Measurements from ENCODE around the gene IL15RA. TPM values are rescaled to one million over a fixed set of nuclear protein-coding genes. Genes with fewer than 3 reads are reported as not detected.

IL15RA gene
- total RNA-seq = 10 to 100 TPM; 13.1 to 17.6 (median 15.6) TPM

DNA sequence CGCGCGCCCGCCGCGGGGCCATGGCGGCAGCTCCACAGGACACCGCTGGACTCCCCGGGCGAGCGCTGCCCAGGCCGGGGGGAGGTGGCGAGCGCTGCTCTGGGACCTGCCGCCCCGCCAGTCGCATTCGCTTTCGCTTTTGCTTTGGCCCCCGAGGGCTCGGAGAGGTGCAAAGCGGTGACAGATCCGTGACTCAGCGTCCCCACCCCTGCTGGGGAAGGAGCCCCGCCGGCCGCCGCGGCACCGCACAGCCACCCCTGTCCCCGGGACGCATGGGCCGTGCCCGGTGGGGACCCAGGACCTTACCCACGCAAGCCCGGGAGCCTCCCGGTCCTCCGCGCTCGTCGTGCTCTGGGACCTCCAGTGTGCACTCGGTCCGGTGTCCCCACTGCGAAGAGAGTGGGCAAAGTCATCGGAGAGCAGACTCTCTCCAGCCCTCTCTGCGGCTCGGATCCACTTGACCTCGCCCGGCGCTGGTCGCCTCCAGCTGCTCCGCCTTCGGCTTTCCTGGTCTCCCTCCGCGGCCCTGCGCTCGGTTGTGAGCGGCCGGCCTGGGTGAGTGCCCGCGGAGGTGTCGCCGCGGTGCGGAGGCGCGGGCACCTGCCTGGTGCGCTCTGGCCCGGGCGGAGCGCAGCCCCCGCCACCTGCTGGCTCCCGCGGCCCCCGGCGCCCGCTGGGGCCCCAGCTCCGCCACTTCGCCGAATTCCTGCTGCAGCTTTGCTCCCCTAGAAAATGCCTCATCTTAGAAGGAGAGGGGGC lies at the start of gene IL15RA:
IL15RA (minus strand) TSS at position 73 of the 759 bp plus-strand sequence; CDS start at position 22, 51 bp downstream.
- Histone ChIP-seq H3K4me1 (peaks cover 7 to 19% of the 10 kb centered on the region in 2 donors), H3K4me3 (peak within 1 kb of the TSS; percentile 84 to 96 (median 87)), H3K9me3 (no peaks in the 10 kb centered on the region), H3K27me3 (no peaks in the 10 kb centered on the region), H3K27ac (peak within 1 kb of the TSS; percentile 91 to 97 (median 93)), H3K36me3 (no peaks in the 10 kb centered on the region)
- ATAC-seq = peak; percentile 75 to 77
- TF ChIP-seq CTCF (IDR thresholded peaks at IDR 0.05 in 4 of 5, conservative IDR thresholded peaks at IDR 0.05 in 1 of 5) (peak in 4 of 5 experiments; percentile 12 to 54 (median 31)), POLR2A (IDR thresholded peaks at IDR 0.05) (peak; percentile 57 to 58)
- intact Hi-C loops (cut with DNase I; ENCODE audit: low total_unique reads) (loop anchor here (1.0 to 5.0 kb wide), 3 partner anchors 33 to 165 kb away; partner anchors contain the start of genes ANKRD16 and GDI2), in situ Hi-C loops (cut with MboI; ENCODE audit: low sequenced_read_pairs in 4 of 4) (no loop called here)
- DNase-seq = peak; percentile 48 to 76

- no peak for ATAC-seq
- peaks cover 0 to 3% (median 2%) of the 10 kb centered on the region in 3 donors for H3K9me3 ChIP-seq
- no peak for DNase-seq
- TF ChIP-seq CTCF (IDR thresholded peaks at IDR 0.05 in 4 of 5, conservative IDR thresholded peaks at IDR 0.05 in 1 of 5) (no peak), POLR2A (IDR thresholded peaks at IDR 0.05) (no peak)
- H3K36me3 ChIP-seq = no peaks in the 10 kb centered on the region
- no peak overlapping the region for H3K4me3 ChIP-seq
- in situ Hi-C loops (cut with MboI; ENCODE audit: low sequenced_read_pairs in 4 of 4) = no loop called here
- H3K27me3 ChIP-seq = no peaks in the 10 kb centered on the region
- intact Hi-C loops (cut with DNase I; ENCODE audit: low total_unique reads) = no loop called here
- no peaks in the 10 kb centered on the region for H3K4me1 ChIP-seq
- H3K27ac ChIP-seq = no peak overlapping the region
Measured at GRCh38 chr10:6025683-6026255, 48.4 kb upstream of the IL15RA start.

DNA sequence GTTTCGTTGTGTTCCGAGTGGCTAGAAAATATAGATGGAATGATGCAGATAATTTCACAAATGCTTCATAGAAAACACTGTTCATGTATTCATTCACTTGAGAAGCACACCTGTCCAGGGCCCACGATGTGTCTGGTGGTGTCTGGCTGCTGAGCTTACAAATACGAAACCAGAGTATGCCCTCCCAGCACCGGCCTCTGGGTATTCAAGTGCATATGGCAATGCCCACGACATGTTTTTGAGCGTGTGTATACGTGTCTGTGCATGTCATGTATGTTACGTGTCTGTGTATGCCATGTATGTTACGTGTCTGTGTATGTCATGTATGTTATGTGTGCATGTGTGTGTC lies 47.0 kb upstream of the IL15RA start:
- Histone ChIP-seq H3K27ac (no peak overlapping the region), H3K4me1 (no peaks in the 10 kb centered on the region), H3K36me3 (no peaks in the 10 kb centered on the region), H3K27me3 (no peaks in the 10 kb centered on the region), H3K4me3 (no peak overlapping the region), H3K9me3 (no peaks in the 10 kb centered on the region)
- DNase-seq (no peak), ATAC-seq (no peak)
- in situ Hi-C loops (cut with MboI; ENCODE audit: low sequenced_read_pairs in 4 of 4) = no loop called here
- intact Hi-C loops (cut with DNase I; ENCODE audit: low total_unique reads) = no loop called here
- no peak for TF ChIP-seq CTCF (IDR thresholded peaks at IDR 0.05 in 4 of 5, conservative IDR thresholded peaks at IDR 0.05 in 1 of 5)
- TF ChIP-seq POLR2A (IDR thresholded peaks at IDR 0.05) = no peak

- Histone ChIP-seq H3K4me3 (no peak overlapping the region), H3K4me1 (no peaks in the 10 kb centered on the region), H3K9me3 (no peaks in the 10 kb centered on the region), H3K36me3 (no peaks in the 10 kb centered on the region), H3K27me3 (no peaks in the 10 kb centered on the region), H3K27ac (no peak overlapping the region)
- in situ Hi-C loops (cut with MboI; ENCODE audit: low sequenced_read_pairs in 4 of 4) (no loop called here), intact Hi-C loops (cut with DNase I; ENCODE audit: low total_unique reads) (no loop called here)
- ATAC-seq (no peak), DNase-seq (no peak)
- TF ChIP-seq POLR2A (IDR thresholded peaks at IDR 0.05) (no peak), CTCF (IDR thresholded peaks at IDR 0.05 in 4 of 5, conservative IDR thresholded peaks at IDR 0.05 in 1 of 5) (no peak)
Measured at GRCh38 chr10:6023661-6024333, 46.5 kb upstream of the IL15RA start.
